ENCODE measurements around the gene PNPLA3. TPM values are rescaled to one million over a fixed set of nuclear protein-coding genes. Genes with fewer than 3 reads are reported as not detected.

The PNPLA3 gene
- total RNA-seq, 1 donor from 2014 or later = 6.1 TPM

DNA sequence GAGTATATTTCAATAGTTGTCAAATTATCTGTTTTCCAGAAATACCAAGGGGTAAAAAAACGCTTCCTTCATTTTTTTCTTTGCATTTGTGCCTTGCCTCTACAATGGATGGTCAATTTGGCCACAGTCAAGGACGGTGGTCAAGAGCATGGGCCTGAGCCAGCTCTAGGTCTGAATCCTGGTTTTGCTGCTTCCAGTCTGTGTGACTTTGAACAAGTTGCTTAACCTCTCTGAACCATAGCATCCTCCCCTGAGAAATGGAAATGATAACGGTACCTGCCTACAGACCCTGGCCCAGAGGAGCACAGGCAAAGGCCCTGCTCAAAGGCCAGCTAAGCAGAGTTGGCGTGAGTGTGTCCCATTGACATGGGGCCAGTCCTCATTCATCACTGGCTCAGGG is 34.9 kb upstream of the PNPLA3 start:
- Mint-ChIP-seq H3K27ac (no peak overlapping the region), H3K9me3 (no peaks in the 10 kb centered on the region), H3K4me1 (no peaks in the 10 kb centered on the region), H3K27me3 (ENCODE audit: low read depth) (peaks cover 83% of the 10 kb centered on the region), H3K36me3 (no peaks in the 10 kb centered on the region), H3K4me3 (no peak overlapping the region)
- no peak for DNase-seq (ENCODE audit: low spot score in 2 of 2, unreplicated experiment in 2 of 2)
- TF ChIP-seq, protein P1, sequence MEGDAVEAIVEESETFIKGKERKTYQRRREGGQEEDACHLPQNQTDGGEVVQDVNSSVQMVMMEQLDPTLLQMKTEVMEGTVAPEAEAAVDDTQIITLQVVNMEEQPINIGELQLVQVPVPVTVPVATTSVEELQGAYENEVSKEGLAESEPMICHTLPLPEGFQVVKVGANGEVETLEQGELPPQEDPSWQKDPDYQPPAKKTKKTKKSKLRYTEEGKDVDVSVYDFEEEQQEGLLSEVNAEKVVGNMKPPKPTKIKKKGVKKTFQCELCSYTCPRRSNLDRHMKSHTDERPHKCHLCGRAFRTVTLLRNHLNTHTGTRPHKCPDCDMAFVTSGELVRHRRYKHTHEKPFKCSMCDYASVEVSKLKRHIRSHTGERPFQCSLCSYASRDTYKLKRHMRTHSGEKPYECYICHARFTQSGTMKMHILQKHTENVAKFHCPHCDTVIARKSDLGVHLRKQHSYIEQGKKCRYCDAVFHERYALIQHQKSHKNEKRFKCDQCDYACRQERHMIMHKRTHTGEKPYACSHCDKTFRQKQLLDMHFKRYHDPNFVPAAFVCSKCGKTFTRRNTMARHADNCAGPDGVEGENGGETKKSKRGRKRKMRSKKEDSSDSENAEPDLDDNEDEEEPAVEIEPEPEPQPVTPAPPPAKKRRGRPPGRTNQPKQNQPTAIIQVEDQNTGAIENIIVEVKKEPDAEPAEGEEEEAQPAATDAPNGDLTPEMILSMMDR (IDR thresholded peaks at IDR 0.05; ENCODE audit: unreplicated experiment) = no peak

DNA sequence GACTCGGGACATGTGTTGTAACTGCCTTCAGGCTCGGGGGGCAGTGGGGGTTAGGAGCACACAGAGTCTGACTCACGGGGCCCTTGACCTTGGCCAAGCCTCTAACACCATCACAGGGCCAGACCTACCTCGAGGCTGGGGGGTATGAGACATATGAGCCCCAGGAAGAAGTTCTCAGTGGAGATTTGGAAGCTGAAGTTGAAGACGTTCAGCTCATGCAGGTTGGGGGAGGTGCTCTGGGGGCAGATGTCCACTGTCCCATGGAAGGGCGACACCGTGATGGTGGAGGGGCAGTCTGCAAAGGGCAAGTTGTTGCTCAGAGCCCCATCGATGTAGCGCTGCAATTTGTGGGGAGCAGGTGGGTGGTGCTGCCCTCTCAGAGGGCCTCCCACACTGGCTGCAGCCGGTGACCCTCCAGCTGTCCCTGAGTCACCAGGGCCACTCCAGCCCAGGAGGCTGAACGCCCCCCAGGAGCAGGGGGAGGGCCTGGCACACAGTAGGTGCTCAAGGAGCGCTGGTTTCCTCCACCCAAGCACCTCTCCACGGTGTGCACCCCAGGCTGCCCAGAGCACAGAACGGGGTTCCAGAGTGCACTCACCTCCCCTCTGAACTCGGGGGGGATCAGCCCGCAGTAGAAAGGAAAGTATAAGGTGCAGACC is 34.3 kb upstream of the PNPLA3 start:
- H3K27ac Mint-ChIP-seq = no peak overlapping the region
- no peak for DNase-seq (ENCODE audit: low spot score in 2 of 2, unreplicated experiment in 2 of 2)
- TF ChIP-seq, protein P1 (IDR thresholded peaks at IDR 0.05; ENCODE audit: unreplicated experiment) = no peak
- no peaks in the 10 kb centered on the region for H3K4me1 Mint-ChIP-seq
- H3K9me3 Mint-ChIP-seq = no peaks in the 10 kb centered on the region
- H3K4me3 Mint-ChIP-seq = no peak overlapping the region
- H3K36me3 Mint-ChIP-seq = no peaks in the 10 kb centered on the region
- H3K27me3 Mint-ChIP-seq (ENCODE audit: low read depth) = peaks cover 89% of the 10 kb centered on the region

DNA sequence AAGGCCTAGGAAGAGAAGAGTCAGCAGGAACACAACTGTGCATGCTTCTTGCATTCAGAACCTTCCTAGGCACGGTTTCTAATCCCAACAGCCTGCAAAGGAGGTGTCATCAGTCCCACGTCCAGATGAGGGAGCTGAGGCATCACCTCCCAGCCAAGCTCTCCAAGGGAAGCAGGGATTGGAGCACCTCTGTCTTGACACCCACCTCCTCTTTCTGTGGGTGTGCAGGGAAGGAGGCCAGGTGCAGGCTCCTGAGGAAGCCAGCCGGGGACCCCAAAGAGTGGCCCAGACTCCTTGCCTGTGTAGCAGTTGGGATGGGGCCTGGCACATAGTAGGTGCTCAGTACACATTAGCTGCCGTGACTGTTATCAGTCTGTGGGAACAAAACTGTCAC is 33.7 kb upstream of the PNPLA3 start:
- DNase-seq (ENCODE audit: low spot score in 2 of 2, unreplicated experiment in 2 of 2) = no peak
- Mint-ChIP-seq H3K27ac (no peak overlapping the region), H3K4me1 (no peaks in the 10 kb centered on the region), H3K4me3 (no peak overlapping the region), H3K9me3 (no peaks in the 10 kb centered on the region), H3K27me3 (ENCODE audit: low read depth) (peaks cover 90% of the 10 kb centered on the region), H3K36me3 (no peaks in the 10 kb centered on the region)
- TF ChIP-seq, protein P1 (IDR thresholded peaks at IDR 0.05; ENCODE audit: unreplicated experiment) = no peak

DNA sequence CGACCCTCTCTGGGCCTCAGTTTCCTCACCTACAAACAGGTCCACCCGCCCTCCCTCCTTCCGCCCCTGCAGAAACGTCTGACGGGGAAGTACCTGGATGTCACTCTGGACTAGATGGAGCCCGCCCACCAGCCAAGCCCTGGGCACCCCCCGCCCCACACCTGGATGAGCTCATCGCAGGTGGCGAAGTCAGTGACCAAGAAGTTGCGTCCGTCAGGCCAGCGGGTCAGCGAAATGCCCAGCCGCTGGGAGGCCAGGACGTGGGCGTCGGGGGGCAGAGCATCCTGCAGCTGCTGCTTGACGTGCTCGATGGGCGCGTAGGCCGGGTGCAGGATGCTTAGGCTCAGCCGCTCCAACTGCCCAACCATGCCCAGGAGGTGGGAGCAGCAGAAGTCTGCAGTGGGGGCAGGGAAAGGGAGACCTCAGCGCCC is 32.7 kb upstream of the PNPLA3 start:
- Mint-ChIP-seq H3K36me3 (no peaks in the 10 kb centered on the region), H3K27me3 (ENCODE audit: low read depth) (peaks cover 90% of the 10 kb centered on the region), H3K27ac (no peak overlapping the region), H3K9me3 (no peaks in the 10 kb centered on the region), H3K4me1 (no peaks in the 10 kb centered on the region), H3K4me3 (no peak overlapping the region)
- no peak for DNase-seq (ENCODE audit: low spot score in 2 of 2, unreplicated experiment in 2 of 2)
- TF ChIP-seq, protein P1 (IDR thresholded peaks at IDR 0.05; ENCODE audit: unreplicated experiment) = no peak

DNA sequence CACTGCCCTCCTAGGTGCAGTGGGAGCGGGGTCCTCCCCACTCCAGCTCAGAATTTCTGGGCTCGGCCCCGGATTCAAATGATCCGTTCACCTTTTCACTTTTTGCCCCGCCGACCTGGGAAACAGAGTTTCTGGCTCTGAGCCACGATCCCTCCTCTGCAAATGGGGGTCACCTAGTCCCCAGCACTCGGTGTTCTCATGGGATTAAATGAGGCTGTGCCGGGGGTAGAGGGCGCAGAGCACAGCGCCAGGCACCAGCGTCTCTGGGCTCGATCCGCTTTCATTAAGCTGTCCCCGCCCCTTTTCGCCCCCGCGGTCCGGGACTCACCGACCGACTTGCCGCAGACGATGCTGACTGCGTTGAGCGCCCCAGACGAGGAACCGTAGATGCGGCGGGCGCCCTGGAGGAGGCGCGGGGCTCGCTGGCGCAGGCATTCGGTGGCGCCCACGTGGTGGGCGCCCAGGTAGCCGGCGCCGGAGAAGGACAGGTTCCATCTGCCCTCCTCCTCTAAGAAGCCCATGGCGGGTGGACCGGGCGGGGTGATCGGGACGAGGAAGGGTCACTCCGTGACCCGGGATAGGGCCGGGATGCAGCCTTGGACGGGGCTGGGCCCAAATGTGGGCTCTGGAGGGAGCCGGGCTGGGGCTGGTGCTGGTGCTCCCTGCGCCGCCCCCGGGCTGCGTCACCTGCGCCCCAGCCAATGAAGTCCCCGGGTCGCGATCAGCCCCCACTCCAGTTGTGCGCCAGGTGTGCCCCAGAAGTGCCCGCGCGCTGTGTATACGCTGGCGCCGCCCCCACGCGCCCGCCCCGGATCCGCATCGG is 32.0 kb upstream of the PNPLA3 start, which contains the start of gene PNPLA5:
Gene PNPLA5 (minus strand): TSS at position 654 of the 823 bp plus-strand sequence. CDS start 133 bp downstream, at position 521.
- no peak within 1 kb of the TSS for H3K4me3 Mint-ChIP-seq
- TF ChIP-seq, protein P1 (IDR thresholded peaks at IDR 0.05; ENCODE audit: unreplicated experiment) = no peak
- H3K27ac Mint-ChIP-seq = no peak within 1 kb of the TSS
- no peaks in the 10 kb centered on the region for H3K4me1 Mint-ChIP-seq
- no peaks in the 10 kb centered on the region for H3K36me3 Mint-ChIP-seq
- H3K27me3 Mint-ChIP-seq (ENCODE audit: low read depth) = peaks cover 93% of the 10 kb centered on the region
- no peak for DNase-seq (ENCODE audit: low spot score in 2 of 2, unreplicated experiment in 2 of 2)
- no peaks in the 10 kb centered on the region for H3K9me3 Mint-ChIP-seq
